CMK (cell line): Measurements from ENCODE around the gene SERPINB10.

Source experiments
- DNase-seq: peaks from one replicate; pipeline ENCODE4 v3.0.0-alpha.2; 2010; ENCODE audit warnings: low read depth

SERPINB10 gene

GRCh38 chr18:63982361-63982760, 74.6 kb downstream of the SERPINB10 start:
- no peak for DNase-seq
